ENCODE data around the gene DSE. TPM values are rescaled to one million over a fixed set of nuclear protein-coding genes. Genes with fewer than 3 reads are reported as not detected.
A peak's percentile ranks its signal among the peaks of the same experiment; 100 is the strongest.

Gene DSE
- total RNA-seq, 1 donor, result 50.7 TPM

GRCh38 chr6:116375262-116375661, 4.5 kb downstream of the DSE start:
- DNase-seq (ENCODE audit: low read depth), result no peak
- no peak for TF ChIP-seq CTCF (IDR thresholded peaks at IDR 0.05; ENCODE audit: insufficient read depth, low read length)
- H3K4me3 ChIP-seq (ENCODE audit: low read depth, low read length), result no peak overlapping the region

- no peak for DNase-seq (ENCODE audit: low read depth)
- TF ChIP-seq CTCF (IDR thresholded peaks at IDR 0.05; ENCODE audit: insufficient read depth, low read length), result no peak
- H3K4me3 ChIP-seq (ENCODE audit: low read depth, low read length), result no peak overlapping the region
Measured at GRCh38 chr6:116376149-116376548, 5.4 kb downstream of the DSE start.

- no peak for DNase-seq (ENCODE audit: low read depth)
- no peak overlapping the region for H3K4me3 ChIP-seq (ENCODE audit: low read depth, low read length)
- TF ChIP-seq CTCF (IDR thresholded peaks at IDR 0.05; ENCODE audit: insufficient read depth, low read length), result no peak
Measured at GRCh38 chr6:116379764-116380163, 9.0 kb downstream of the DSE start.

GRCh38 chr6:116380346-116380745, 9.6 kb downstream of the DSE start:
- no peak overlapping the region for H3K4me3 ChIP-seq (ENCODE audit: low read depth, low read length)
- TF ChIP-seq CTCF (IDR thresholded peaks at IDR 0.05; ENCODE audit: insufficient read depth, low read length), result no peak
- DNase-seq (ENCODE audit: low read depth), result no peak

GRCh38 chr6:116381000-116381399, 10.3 kb downstream of the DSE start:
- peak; percentile 62 for DNase-seq (ENCODE audit: low read depth)
- TF ChIP-seq CTCF (IDR thresholded peaks at IDR 0.05; ENCODE audit: insufficient read depth, low read length), result no peak
- H3K4me3 ChIP-seq (ENCODE audit: low read depth, low read length), result no peak overlapping the region

GRCh38 chr6:116382587-116382986, 11.8 kb downstream of the DSE start:
- DNase-seq (ENCODE audit: low read depth), result no peak

More at GRCh38 chr6:116382587-116382986, 11.8 kb downstream of the DSE start:
- no peak for TF ChIP-seq CTCF (IDR thresholded peaks at IDR 0.05; ENCODE audit: insufficient read depth, low read length)
- no peak overlapping the region for H3K4me3 ChIP-seq (ENCODE audit: low read depth, low read length)

All from fibroblast of the aortic adventitia (primary cell).